GM19023 (cell line): Measurements from ENCODE around the gene KCNAB2.

Experiments used
- ATAC-seq: cut with Tn5 transposase; IDR thresholded peaks from one replicate; pipeline ENCODE4 v1.9.1; 2021; ENCODE audit warnings: mild to moderate bottlenecking, moderate library complexity; ENCODE audit not compliant: unreplicated experiment

The KCNAB2 gene

DNA sequence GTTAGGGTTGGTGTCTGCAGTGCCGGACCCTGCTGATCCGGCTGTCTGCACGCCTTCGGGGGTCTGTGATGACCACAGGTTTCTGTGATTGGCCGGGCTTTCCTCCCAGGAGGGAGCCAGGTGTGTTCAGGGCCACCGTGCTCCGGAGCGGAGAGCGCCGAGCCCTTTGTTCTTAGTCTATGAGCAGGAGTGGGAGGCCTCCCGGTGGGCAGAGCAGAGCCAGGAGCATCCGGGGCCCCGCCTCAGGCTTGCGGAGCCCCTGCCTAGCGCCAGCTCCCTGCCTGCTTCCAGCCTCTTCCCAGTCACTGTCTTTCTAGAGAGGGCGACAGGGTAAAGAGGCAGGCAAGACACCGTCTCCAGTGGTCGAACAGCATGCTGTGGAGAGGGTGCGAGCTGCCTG, 31.8 kb downstream of the KCNAB2 start:
- ATAC-seq: no peak

DNA sequence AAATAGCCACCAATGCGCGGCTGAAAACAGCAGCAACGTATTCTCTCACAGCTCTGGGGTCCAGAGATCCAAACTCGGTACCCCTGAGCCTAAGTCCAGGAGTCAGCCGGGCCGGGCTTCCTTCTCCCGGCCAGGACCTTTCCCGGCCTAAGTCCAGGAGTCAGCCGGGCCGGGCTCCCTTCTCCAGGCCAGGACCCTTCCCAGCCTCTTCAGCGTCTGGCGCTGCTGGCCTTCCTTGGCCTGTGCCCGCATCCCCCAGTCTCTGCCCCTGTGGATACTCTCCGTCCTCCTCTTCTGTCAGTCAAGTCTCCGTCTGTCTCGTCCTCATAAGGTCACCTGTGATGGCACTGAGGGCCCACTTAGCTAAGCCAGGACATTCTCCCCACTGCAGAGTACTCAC, 32.2 kb downstream of the KCNAB2 start:
- no peak for ATAC-seq

DNA sequence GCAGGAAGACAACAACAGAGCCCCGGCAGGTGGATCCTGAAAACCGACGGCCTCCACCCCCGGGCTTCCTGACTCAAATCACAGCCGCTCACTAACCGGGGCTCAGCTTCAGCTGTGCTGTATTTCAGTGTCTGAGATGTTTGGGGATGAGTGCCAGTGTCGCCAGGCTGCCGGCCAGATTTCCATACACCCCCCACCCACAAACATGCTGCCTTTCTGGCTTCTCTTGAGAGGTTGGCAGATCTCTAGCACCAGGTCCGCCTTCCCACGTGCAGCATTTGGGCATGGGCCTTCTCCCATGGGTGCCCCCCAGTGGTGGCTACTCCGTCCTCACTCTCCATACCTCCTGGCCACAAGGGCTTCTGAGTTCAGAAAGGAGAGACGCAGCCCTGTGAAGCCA, 34.8 kb downstream of the KCNAB2 start:
- ATAC-seq: no peak

DNA sequence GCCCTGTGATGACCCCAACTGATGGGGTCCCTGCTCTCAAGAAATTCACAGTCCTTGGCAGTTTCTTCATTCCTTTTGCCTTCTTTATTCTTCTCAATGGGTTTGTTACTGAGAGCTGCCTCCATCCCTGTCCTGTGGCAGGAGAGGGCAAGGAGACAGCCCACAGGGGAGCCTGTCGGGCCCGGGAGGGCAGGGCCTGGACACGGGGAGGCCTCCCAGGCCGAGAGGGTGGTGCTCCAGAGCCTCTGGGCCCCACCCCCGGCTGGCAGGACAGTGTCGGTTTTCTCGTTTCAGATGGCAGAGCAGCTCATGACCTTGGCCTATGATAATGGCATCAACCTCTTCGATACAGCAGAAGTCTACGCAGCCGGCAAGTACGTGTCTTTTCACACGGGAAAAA, 36.2 kb downstream of the KCNAB2 start:
- ATAC-seq: no peak

DNA sequence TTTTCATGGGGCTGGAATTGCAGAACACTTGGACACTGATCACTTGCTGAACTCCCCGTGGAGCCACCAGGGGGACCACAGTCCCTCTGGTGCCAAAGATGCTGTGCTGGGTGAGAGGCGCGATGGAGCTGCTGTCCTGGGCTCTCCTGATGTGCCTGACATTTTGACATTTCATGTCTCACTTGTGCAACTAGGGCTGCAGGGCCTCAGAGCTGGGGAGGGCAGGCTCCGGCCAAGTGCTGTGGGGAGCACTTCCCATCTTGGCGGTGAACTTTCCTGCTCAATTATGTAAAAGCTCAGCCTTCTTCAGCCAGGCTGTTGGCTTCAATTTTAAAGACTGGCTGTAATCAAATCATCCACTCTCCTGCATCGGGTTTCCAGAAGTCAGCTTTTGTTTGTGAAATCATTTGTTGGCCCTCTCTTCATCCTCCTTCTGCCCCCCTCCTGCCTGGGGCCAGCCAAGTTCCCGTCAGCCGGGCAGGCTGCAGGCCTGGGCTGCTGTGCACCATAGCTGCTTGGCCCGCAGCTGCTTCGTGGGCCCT, 36.8 kb downstream of the KCNAB2 start:
- ATAC-seq: no peak

DNA sequence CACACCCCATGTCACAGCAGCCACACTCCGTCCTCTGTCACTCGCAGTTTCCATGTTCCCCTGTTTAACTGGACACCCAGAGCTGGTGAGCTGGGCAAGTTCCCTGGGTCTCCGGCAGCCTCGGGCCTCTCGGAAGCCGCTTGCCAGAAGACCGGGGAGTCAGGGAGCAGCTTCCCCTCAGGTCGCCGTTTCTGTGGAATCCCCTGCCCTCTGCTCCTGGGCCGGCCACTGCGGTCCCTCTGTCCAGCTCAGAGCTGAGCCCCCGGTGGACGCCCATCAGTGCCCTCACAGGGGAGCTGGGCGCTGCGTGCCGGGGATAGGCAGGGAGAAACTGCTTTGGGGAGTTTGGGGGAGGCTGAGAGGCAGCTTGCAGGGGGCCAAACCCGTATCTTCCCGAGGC, 37.7 kb downstream of the KCNAB2 start:
- ATAC-seq: no peak

DNA sequence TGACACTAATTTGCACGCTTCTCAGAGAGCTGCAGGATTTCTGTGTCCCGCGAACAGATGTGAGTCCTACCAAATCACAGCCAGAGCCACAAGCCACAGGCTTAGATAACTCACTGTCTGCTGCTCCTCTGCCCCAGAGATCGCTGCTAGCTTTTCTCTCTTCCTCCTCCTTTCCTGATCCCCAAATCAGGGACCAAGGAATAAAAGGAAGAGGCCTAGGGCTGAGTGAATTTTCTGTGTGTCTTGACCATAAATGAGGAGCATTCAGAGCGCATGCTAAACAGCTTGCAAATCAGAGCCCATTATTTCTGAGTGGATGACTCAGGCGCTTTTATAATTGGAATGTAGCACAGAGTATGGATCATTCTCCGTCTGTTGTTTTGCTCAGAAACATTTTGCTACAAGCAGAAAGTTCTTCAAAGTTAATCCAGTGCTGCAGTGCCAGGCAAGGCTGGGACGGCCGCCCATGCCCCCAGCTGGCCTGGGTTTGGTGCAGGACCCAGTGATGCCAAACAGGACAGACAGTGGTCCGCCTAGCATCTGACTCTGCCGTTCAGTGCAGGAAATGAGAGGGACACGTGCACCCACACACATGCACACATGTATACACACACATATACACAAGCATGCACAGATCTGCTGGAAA, 38.2 kb downstream of the KCNAB2 start:
- no peak for ATAC-seq

DNA sequence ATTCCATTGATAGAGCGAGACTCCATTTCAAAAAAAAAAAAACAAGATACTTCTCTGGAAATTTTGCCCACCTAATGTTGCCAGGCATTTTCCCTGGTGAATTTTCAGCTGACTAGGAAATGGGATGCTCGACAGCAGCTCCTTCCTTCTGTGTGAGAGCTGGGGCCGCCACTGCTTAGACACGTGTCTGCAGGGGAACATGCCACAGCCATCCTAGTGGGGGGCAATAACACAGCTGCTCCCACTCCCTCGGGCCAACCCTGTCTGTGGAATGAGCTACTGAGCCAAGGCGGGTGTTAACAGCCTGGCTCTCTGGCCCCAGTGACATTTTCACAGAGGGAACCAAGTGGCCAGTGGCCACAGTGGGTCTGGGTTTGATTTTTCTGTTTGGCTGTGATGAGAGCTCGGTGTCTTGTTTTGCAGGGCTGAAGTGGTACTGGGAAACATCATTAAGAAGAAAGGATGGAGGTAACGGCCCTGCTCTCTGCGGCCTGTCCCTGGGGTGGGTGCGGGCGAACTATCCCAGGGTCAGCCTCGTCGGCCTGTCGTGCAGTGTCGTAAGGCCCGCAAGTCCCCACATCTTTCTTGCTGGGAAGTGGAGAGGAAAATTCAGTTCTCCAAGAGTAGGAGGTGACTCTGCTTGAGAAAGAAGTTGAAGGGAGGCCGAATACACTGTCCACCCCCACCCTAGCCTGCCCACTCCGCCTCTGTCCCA, 39.2 kb downstream of the KCNAB2 start:
- ATAC-seq: no peak

DNA sequence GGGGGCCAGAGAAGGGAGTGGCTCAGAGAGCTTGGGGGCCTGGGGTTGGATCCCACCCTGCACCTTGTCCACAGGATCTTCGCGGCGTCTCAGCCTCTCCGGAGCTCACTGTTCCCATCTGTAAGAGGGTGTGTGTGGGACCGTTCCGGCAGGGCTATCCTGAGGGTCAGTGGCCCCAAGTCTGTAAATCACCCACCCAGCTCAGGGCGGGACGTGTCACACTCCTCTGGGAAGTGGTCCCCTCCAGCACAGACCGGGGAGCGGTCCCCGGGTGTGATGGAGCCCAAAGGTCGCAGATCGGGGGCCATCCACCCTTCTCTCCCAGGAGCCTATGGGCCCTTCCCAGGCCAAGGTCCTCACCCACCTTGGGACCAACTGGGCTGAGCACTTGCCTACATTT, 40.0 kb downstream of the KCNAB2 start:
- no peak for ATAC-seq

DNA sequence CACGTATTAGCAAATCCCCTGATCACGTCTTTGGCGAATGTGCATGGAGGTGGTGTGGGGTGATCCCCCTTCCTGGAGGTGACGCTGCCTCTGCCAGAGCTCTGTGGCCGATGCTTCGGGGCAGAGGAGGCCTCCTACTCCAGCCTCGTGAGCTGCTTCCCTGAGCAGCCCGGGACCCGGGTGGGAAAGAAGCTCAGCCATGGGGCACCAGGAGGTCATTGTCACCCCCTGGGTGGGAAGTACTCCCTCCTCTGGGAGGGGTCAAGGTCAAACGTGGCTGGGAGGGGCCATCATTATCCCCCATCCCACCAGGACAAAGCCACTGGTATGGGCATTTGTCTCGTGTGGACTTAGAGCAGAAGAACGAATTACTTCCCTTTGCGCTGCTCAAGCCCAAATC, 40.7 kb downstream of the KCNAB2 start:
- no peak for ATAC-seq

DNA sequence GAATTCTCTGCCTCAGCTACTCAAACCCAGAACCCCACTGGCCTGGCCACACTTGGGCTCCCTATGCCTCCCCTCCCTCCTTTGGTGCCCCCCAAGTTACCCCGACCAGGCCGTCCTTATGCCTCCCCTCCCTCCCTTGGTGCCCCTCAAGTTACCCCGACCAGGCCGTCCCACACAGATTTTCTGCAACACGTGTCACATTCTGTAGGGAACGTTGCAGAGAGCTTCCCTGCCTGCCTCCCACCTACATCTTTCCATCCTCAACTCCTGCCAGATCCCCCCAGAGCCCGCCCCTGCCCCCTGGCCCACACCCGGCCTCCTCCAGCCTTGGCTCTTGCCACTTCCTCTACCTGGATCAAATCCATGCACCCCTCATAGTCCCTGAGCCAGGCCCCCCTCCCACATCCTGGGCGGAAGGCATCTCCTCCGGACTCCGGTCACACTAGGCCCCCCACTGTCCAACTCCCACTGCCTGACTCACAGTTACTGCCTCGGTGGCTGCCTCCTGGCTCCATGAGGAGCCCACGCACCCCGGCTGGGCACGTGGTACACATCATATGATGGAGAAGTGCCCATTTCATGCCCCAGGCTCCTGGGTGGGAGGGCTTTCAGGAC, 41.2 kb downstream of the KCNAB2 start:
- ATAC-seq: no peak

DNA sequence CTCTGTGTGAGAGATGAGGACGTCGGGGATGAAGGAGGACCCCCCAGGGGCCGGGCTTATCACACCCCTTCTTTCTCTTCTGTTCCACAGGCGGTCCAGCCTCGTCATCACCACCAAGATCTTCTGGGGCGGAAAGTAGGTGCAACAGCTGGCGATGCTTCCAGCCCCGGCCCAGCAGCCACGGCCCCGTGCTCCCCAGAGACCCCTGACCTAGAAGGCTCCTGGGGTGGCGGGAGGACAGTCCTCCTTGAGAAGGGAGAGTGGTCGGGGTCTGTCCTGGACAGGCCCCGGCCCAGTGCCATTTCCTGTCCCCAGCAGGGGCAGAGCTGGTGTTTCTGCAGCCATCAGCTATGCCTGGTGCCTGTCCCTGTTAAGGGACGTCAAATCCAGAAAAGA, 41.7 kb downstream of the KCNAB2 start:
- no peak for ATAC-seq

DNA sequence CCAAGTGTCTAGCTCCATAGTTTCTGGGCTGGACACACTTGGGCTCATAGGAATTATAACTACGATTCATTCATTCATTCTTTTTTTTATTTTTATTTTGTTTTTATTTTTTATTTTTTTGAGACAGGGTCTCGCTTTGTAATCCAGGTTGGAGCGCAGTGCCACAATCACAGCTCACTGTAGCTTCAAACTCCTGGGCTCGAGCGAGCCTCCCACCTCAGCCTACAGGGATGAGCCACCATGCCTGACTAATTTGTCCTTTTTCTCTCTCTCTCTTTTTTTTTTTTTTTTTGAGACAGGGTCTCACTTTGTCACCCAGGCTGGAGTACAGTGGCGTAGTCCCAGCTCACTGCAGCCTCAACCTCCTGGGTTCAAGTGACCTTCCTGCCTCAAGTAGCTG, 42.3 kb downstream of the KCNAB2 start:
- ATAC-seq: no peak

DNA sequence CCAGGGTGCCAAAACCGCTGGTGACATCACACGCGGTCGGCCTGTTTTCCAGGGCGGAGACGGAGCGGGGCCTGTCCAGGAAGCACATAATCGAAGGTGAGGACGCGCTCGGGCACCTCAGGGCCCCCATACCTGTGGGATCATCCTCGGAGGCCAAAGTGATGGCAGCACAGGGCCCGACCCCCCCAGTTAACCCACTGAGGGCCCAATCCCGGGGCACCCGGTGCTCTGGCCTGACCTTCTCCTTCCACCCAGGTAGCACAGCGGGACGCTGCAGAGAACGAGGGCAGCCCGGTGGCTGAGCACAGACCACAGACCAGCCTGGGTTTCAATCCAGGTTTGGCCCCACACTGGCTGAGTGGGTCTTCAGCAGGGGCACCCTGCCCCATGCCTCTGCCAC, 43.3 kb downstream of the KCNAB2 start:
- no peak for ATAC-seq

DNA sequence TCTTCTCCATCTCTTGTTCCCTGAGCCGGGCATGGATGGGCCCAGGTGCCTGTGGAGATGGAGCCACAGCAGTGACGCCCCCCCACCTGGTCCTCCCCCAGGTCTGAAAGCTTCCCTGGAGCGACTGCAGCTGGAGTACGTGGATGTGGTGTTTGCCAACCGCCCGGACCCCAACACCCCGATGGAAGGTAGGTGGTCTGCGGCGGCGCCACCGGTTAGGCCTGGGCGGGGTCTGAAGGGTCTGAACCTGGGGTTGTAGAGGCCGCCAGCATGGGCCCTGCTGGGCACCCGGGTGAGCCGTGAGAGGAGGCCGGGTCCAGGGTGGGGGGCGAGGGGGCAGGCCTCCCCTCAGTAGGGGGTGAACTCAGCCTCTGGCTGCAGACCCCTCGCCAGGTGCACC, 44.6 kb downstream of the KCNAB2 start:
- no peak for ATAC-seq

DNA sequence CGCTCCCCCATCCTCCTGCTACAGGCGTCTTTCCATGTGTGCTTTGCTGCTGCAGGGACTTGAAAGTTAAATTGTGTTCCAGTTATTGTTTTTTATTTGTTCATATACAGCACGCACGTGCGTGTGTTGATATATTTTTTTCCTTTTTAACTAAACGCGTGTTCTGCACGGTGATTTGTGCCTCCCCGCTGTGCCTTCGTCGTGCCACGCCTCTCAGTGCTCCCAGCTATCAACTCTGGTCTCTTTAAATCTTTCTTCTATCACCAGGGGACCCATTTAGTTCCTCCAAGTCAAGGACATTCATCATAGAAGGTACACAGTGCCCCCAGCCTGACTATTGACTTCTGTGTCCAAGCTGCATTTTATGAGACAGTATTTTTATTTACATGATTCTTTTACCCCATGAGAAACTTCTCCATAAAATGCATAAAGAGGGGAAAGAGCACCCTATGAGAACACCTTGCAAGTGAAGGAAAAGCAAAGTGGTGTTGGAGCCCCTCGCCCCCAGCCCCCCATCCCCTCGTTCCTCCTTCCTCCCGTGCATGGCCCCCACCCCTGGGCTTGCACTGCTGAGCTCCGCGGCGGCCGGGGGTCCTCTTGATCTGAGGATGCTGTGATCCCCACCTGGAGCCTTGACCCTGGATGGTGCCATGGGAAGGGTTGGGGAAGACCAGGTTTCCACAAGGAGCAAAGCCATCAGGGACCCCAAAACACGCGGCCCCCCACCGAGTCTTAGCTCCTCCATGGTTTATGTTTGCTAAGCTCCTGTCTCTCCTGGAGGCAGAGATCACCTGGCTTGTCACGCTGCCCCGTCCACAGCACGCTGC, 45.5 kb downstream of the KCNAB2 start:
- ATAC-seq: no peak

DNA sequence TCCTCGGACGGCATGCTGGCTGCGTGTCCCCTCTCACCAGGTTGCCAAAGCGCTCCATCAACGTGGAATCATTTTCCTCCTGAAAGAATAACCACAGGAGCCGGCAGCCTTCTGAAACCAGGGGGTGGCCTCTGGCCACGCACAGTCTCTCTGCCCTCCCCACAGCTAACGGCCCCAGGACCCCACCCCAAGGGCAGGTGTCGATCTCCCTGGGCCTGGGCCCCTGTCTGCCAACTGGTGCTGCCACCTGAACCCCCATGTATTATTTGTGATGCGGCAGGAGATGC, 46.1 kb downstream of the KCNAB2 start:
- no peak for ATAC-seq

DNA sequence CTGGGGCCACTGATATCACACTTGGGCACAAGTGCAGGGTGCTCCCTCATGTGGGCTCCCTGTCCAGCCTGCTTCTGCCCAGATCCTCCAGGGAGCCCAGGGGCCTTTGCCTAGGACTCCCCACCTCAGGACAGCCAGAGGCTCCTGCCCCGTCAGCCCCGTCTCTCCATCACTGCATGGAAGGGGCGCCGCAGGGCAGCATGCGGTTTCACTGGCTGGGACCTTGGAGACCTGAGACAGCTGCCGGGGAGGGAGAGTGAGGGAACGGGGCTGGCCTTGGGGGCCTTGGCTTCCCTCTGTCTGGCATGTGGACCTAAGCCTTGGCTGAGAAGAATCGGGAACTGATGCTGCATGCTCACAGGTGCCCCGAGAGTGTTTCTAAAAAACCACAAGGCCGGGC, 46.5 kb downstream of the KCNAB2 start:
- no peak for ATAC-seq

DNA sequence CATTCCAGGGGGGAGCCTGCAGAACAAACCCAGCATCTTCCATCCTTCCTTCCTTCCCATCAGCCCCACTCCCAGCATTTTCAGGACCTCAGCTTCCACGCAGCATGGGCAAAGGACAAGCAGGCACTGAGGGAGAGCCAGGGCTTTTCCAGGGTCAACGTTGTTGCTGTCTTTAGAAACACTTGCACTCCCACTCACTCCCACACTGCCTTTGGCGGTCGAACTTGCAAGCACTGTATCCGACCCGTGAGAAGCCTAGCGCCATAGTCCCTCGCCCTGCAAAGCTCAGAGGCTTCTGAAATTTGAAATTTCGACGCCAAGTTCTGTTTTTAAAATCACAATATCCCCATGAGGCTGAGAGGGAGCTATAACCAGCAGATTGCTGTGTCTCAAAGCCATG, 47.4 kb downstream of the KCNAB2 start:
- no peak for ATAC-seq

DNA sequence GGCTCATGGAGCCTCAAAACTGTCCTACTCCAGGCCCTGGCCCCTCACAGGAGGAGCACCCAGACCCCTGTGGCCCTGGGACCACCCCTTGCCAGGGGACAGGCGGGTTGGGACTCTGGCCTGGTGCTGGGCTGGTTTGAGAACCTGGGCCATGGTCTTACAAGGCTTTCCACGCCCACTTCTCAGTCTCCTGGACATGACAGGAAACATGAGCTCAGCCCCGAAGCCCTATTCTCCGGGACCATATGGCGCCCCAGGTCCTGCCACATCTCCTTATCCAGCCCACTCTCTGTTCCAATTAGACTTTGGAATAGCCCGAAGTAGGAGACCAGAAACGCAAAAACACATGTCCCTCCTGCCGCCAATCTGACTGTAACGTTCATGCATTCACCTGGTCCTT, 47.9 kb downstream of the KCNAB2 start:
- no peak for ATAC-seq

DNA sequence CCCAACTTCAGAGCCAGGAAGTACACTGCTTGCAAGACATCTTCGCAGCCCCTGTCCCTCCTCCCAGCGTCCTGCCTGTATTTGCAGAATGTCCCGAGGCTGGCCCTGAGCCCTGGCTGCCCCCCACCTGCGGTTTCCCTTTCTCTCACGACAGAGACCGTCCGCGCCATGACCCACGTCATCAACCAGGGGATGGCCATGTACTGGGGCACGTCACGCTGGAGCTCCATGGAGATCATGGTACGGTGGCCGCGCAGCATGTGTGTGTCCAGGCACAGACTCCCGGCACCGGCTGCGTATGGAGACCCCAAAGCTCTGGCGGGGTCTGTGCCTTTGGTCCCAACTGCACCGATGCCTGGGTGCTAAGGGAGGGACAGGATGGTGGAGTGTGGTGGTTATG, 48.6 kb downstream of the KCNAB2 start:
- no peak for ATAC-seq
